ENCODE data around the gene MSRB3.

DNA sequence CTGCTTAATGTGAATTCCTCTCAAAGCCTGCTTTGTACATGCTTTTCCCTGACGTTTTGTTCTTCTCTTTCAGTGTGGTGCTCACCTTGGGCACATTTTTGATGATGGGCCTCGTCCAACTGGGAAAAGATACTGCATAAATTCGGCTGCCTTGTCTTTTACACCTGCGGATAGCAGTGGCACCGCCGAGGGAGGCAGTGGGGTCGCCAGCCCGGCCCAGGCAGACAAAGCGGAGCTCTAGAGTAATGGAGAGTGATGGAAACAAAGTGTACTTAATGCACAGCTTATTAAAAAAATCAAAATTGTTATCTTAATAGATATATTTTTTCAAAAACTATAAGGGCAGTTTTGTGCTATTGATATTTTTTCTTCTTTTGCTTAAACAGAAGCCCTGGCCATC, 184.6 kb downstream of the MSRB3 start:
- no peak for TF ChIP-seq ZSCAN29 (IDR thresholded peaks at IDR 0.05)
- no peak for TF ChIP-seq KDM1A (IDR thresholded peaks at IDR 0.05; ENCODE audit: borderline replicate concordance)
- TF ChIP-seq SP1 (IDR thresholded peaks at IDR 0.05; ENCODE audit: low read depth, low read length) = no peak

Data from GM12878 (cell line).